Testis (tissue), 2 donors: ENCODE data around the gene PLAC8.

Experiments
- POLR2A ChIP-seq: fragments of 450-650 bp; IDR thresholded peaks from one replicate; pipeline ENCODE4 v1.6.1; 2017; ENCODE audit warnings: antibody characterized with exemption, mild to moderate bottlenecking, moderate library complexity
- TF ChIP-seq, protein P1 (sequence below), 3 experiments: fragments of 450-650 bp in 2 of 3; fragments of 200-600 bp in 1 of 3; sonication (generic) in 1 of 3; IDR thresholded peaks; one replicate each; pipeline ENCODE4 v1.5.1; 2016 to 2019; ENCODE audit warnings: antibody characterized with exemption in 3 of 3, mild to moderate bottlenecking in 2 of 3, moderate library complexity in 1 of 3

DNA sequence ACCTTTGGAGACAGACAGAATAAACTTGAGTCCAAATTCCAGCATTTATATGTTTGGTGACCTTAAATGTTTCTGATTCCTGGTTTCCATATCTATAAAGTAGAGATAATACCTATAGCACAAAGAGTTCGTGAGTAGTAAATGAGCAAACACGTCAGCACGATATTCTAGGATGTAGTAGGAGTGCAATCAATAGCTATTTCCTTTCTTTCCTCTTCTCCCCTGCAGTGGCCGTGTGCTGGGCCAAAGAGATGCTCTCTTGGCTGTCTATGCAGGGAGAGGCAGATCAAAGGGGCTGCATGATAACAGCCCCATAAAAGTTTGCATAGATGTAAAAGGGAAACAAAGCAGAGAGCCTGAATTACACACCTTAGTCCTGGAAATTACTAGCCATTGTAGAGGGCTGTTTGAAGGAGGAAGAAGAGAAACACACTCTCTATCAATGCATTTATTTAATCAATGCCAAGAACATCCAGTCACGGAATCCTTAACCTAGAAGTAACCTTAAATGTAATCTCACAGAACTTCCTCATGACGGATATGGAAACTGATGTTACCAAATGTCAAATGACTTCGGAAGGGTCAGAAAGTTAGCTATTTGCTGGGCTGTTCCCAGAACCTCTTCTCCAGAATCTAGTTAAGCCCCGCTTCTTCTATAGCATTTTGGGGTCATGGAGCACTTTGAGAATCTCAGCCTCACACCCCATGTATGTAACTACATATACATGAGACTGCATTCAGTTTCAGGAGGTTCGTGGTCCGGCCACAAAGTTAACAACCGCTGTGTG lies 35.5 kb upstream of the PLAC8 start:
- TF ChIP-seq, protein P1, sequence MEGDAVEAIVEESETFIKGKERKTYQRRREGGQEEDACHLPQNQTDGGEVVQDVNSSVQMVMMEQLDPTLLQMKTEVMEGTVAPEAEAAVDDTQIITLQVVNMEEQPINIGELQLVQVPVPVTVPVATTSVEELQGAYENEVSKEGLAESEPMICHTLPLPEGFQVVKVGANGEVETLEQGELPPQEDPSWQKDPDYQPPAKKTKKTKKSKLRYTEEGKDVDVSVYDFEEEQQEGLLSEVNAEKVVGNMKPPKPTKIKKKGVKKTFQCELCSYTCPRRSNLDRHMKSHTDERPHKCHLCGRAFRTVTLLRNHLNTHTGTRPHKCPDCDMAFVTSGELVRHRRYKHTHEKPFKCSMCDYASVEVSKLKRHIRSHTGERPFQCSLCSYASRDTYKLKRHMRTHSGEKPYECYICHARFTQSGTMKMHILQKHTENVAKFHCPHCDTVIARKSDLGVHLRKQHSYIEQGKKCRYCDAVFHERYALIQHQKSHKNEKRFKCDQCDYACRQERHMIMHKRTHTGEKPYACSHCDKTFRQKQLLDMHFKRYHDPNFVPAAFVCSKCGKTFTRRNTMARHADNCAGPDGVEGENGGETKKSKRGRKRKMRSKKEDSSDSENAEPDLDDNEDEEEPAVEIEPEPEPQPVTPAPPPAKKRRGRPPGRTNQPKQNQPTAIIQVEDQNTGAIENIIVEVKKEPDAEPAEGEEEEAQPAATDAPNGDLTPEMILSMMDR (IDR thresholded peaks at IDR 0.05), result no peak
- no peak for TF ChIP-seq POLR2A
